HG02938 (cell line): ENCODE data around the gene CYSTM1.

Experiments
- ATAC-seq: cut with Tn5 transposase; IDR thresholded peaks from one replicate; pipeline ENCODE4 v1.9.1; 2021; ENCODE audit warnings: mild to moderate bottlenecking, moderate library complexity; ENCODE audit not compliant: unreplicated experiment

The CYSTM1 gene

DNA sequence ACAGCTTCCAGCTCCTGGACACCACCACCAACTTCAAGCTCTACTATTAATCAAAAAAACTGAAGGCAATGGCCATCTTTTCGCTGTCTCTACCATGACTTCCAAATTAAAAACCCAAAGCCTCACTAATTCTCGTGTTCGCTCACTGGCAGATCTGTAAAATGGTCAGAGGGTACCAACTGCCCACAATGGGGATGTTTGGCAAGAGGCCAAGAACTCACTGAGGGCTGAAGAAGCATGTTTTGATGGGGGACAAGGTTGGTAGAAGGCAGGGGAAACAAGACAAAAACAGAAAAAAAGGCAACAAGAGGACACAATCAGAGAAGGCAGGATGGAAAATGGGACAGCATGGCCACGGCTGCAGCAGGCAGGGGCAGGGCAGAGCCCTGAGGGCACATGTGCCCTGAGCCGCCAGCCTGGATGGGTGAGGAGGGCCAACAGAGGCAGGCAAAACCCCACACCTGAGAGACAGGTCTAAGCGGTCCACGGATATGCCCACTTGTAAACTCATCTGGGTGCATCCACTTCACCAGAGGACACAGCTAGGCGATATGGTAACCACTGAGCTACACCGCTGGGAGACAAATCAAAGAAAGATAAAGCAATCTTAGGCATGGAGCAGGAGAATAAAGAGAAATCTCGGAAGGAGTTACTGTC lies 77.6 kb downstream of the CYSTM1 start:
- no peak for ATAC-seq

DNA sequence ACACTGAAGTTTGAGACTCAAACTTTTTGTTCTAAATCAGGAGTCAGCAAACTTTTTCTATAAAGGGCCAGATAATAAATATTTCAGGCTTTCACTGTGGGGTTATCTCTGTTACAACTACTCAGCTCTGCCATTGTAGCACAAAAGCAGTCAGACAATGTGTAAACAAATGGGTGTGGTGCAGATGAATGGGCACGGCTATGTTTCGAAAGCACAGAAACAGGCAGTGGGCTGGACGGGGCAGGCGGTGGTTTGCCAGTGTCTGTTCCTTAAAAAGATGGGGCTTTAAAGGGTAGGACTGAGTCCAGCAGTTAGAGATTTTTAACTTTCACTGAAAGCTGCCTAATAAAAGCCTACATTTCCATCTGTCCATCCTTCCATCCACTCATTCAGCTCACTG lies 79.0 kb downstream of the CYSTM1 start:
- no peak for ATAC-seq

DNA sequence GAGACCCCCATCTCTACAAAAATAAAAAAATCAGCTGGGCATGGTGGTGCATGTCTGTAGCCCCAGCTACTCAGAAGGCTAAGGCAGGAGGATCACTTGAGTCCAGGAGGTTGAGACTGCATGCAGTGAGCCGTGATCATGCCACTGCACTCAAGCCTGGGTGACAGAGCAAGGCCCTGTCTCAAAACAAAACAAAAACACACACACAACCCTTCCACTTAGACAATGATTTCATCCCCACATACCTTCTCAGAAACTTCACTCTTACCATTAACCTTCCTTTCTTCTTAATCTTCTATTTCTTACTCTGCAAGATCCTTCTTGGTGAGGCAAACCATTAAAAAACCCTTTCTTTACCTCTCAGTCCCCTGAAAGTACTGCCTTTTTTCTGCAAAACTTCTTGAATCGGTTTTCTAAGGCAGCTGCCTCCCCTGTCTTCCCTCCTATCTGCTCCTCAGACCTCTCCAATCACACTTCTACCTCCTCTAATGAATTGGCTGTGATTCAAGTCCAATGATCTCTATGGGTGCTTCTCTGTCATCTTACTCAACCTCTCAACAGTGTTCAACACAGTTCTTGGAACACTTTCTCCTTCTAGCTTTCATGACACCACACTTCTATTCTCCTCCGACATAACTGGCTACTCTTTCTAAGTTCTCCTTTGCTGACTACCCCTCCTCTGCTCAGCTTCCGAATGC lies 80.6 kb downstream of the CYSTM1 start:
- no peak for ATAC-seq

DNA sequence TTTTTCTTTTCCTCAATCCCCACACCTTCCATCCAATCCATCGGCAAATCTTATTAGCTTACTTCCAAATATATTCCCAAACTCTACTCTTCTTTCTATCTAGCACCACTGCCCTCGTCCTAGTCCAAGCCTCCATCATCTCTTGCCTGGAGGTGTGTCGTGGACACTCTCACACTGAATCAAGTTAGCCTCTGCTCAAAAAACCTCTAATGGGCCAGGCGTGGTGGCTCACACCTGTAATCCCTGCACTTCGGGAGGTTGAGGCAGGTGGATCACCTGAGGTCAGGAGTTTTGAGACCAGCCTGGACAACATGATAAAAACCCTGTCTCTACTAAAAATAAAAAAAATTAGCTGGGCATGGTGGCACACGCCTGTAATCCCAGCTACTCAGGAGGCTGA lies 81.7 kb downstream of the CYSTM1 start:
- ATAC-seq: no peak

DNA sequence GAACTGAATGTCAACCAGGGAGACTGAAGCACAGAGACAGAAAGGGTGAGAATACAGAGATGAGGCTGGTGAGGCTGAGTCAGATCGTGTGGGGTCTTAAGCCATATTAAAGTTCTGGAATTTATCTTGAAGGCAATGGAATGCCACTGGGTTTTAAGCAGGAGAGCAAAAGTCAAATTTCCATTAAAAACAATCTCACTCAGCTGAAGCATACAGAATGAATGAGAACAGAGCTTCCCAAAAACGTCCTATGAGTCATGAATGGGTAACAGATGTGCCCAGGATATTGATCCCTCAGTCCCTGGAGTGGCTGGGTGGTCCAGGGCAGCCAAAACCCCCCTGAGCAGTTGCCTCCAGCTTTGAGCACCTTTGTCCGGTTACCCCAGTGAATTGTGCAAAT lies 83.0 kb downstream of the CYSTM1 start:
- ATAC-seq: no peak

DNA sequence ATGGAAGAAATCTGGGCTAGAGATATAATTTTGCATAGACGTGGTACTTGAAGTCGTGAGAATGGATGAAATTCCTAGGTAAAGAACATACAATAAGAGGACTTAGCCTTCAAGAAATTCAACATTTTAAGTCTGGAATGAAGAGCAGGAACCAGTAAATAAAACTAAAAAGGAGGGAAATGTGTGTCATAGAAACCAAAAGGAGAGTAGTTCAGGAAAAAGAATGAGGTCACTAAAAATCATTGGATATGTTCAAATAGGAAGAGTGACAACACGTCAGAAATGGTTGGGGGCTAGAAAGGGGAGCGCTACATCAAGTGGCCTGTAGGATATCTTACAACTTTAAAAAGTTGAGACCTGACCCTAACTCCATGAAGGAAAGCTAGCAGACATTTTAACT lies 83.9 kb downstream of the CYSTM1 start:
- ATAC-seq: no peak

DNA sequence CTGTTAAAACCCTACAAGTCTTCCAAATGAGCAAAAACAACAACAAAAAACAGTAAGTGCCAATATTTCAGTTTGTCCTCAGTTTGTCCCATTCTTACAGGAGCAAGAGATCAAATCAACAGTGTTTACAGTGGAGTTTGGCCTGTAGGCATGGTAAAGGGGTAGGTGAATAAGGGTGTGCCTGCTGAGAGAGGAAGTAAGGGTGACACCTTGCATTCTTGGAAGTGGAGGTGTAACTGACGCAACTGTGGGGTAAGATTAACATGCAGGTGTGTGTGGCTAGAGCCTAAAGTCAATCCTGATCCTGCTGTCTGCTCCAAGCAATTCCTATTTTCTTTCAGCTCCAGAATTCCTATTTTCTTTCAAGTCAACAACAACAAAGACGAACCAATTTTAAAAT lies 84.5 kb downstream of the CYSTM1 start:
- no peak for ATAC-seq

DNA sequence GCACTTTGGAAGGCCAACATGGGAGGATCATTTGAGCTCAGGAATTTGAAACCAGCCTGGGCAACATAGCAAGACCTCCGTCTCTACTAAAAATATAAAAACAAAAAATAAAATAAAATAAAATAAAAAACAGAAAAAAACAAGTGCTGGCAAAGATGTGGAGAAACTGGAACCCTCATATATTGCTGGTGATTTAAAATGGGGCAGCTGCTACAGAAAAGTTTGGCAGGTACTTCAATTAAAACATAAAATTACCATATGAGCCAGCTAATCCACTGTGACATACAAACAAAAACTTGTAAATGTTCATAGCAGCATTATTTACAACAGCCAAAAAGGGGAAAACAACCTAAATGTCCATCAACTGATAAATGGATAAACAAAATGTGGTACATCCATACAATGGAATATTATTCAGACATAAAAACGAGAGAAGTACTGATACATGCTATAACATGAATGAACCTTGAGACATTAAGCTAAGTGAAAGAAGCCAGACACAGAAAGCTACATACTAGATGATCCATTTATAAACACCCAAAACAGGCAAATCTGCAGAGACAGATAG lies 85.2 kb downstream of the CYSTM1 start:
- no peak for ATAC-seq

DNA sequence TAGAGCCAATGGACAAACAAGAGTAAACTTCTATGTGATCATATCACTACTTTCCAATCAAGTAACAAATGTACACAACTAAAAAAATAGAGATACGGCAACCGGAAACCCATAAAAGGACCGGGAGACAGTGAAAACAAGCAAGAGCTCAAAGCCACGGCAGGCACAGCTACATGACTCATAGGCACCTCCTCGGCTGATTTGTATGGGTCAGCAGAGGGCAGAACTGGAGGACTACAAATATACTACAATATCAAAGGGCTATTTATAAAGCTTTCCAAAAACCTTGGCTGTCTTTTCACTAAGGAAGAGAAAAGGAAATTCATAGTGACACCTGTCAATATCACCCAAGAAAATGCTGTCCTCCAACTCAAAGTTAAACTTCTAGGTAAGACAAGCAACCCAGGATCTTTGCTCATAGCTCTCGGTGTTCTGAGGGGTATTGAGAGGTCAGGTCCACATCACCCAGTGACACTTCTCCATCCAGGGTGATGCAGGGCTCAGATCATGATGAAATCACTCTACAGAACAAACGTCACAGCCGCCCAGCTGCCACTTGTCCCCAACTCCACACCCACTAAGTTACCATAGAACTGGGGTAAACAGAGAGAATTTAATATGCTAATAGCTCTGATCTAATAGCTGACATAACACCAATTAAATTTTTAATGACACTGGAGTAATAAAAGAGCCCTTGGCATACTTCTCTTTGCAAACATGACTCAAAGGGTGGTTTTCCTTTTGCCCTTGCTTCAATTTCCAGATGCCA lies 86.6 kb downstream of the CYSTM1 start:
- no peak for ATAC-seq

DNA sequence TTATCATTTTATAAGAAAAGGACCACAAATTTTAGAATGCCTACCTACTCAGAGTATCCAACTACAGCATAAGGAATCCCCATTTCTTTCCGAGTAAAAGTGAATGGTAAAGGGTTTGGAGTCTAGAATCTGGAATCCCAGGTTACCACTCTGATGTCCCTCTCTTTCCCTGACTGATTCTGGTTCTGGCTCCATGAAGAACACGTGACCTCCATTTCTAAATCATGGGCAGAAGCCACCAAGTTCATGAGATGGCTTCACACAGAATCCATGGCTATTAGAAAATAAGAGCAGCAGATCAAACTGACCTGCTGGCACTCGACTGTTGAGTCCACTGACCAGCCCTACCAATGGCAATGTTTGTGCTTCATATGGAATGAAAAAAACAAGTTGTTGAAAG lies 87.2 kb downstream of the CYSTM1 start:
- no peak for ATAC-seq

DNA sequence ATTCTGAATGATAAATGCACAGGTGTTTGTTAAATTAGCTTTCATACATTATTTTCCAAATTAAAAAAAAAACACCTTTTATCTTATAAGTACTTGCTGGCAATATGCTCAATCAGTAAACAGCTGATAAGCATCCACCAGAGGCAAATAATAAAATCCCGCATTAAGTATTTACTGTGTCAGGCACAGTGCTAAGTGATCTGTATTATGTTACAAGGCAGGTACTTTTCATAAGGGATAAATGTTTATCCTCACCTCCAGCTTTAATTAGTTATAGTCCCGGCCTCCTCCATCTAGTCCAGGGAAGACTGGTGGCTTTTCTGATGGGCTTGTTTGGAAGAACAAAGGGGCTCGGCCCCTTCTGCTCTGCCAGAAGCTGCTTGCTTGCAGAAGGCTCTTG lies 87.9 kb downstream of the CYSTM1 start:
- ATAC-seq: no peak

DNA sequence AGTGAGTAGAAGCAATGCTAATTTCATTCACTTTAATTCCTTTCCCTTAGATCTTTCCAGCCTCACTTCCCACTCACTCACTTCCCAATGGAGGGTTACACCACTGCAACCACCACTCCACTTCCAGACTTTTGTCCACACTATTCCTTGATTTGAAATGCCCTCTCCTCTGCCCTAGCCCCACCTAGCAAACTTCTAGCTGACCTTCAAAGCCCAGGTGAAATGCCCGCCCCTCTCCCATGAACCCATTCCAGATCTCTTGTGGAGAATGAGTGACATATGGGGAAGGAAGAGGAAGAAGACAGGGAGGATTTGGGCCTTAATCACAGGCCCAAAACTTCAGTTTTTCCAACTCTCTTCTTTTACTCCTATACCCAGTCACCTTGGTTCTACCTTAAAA lies 90.9 kb downstream of the CYSTM1 start:
- ATAC-seq: no peak

DNA sequence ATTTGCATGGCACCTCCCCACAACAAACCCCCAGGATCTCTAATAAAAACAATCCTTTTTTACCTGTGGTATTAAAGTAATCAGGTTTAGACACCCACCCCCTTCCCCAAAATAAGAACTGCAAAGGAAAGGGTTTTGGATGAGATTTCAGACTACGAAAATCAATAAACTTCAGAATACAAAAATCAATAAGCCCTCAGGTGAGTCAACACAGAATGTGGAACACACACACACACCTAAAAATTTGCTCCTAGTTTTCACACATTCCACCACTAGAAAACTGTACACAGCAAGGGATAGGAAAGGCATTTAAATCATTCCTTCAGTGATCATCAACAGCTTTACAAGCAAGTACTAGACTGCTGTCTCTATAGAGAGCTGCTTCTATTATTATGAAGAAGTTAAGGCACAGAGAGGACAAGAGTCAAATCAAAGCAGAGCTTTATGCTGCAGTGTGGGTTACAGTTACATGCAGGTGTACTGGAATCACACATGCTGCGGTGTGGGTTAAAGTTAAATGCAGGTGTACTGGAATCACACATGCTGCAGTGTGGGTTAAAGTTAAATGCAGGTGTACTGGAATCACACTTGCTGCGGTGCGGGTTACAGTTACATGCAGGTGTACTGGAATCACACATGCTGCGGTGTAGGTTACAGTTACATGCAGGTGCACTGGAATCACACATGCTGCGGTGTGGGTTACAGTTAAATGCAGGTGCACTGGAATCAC lies 91.6 kb downstream of the CYSTM1 start:
- ATAC-seq: no peak

DNA sequence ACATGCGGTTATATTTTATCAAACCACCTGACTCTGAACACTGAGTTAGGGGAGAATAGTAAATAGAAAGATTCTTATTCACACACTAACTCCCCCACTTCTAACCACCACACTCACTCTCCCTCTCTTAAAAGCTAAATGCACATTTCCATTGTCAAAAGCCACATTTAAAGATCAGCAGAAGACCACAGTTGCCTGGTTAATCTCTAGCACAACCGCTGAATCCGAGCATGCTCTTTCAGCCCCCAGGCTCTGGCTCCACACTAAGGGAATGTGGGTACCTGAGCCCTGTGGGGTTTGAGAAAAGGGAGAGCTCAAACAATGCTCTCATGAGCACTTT lies 92.2 kb downstream of the CYSTM1 start:
- no peak for ATAC-seq

DNA sequence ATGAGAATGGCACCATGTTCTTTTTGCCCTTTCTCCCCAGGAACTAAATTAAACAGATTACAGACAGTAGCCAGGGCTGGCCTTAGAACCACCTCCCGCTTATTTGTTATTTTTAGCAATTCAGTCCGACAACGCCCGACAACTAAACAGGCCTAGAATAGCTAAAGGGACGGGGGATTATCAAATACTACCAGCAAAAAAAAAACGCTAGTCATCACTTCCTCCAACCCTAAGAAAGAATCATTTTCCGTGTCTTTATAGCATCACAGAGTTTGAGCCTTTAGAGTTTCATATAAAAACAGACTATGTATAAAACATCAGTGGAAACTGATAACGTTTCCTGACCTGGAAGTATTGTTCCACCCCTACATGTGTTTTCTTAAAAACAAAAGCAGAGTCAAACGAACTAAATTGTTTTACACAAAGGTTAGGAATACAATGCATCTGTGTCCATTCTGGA lies 92.6 kb downstream of the CYSTM1 start:
- ATAC-seq: no peak

DNA sequence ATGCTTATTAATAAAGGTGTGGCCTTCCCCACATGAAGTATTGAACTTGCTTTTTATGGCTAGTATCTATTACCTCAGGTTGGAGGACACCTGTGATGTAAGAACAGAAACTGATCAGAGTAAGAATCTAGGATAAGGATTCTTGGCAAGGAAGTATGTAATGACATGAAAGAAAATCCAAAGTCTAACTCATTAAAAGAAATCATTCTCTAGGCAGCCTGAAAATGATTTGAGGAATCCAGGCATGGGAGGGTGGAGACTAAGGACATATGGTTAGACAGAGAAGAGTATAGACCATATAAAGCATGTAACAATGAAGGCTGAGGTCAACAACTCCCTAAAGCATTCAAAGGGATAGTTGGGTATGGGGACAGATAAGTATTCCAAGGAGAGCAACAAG lies 95.0 kb downstream of the CYSTM1 start:
- no peak for ATAC-seq

DNA sequence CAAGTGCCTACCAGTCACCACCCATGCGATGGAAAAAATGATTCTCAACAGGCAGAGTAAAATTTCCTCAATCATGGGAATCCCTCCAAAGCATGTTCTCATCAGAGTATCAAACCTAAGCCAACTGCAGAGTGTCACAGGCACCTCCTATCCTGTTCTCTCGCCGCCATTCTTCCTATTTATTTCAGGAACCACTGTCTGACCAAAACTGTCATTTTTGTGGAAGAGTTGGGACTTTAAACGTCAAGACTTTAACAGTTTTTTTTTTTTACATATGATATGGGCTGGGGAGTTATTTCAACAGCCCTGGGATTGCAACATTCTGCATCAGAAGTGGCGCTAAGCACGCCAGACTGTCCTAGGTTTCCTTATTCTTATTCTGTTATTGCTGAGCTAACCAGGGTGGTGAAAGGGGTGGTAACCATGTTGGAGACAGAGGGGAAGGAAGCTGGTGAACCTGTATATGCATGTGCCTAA lies 98.5 kb downstream of the CYSTM1 start:
- ATAC-seq: no peak

DNA sequence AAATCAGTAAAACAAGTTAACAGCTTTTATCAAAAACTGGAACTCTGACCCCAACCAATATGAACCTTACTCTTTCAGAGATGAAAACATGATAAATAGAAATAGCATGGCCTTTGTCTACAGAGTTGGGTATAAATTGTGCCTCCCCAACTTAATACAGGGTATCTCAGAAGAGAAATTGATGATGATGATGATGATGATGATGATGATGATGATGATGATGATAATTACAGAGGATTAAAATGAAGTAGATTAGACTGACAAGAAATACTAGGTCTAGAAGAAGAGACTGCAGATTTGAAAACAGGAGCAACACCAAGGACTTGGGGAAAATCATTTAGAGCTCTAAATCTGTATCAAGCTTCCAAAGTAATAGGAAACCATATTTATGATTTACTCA lies 100.8 kb downstream of the CYSTM1 start:
- ATAC-seq: no peak

DNA sequence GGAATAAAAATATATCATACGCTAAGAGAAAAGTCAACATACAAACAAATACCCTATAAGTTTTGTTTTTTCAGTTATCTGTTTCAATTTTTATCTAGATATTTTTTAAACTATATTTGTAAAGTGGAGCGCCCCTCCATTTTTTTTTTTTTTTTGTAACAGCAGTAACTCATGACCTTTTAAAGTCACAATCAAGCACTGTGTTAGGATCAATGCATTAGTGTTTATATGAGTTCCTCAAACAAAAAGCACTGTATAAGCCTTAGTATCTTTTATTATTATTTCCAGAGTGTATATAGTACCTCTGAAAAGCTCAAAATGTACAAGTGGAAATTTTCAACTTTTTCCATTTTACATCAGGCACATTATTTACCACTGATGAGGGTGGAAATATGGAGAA lies 107.3 kb downstream of the CYSTM1 start:
- no peak for ATAC-seq

DNA sequence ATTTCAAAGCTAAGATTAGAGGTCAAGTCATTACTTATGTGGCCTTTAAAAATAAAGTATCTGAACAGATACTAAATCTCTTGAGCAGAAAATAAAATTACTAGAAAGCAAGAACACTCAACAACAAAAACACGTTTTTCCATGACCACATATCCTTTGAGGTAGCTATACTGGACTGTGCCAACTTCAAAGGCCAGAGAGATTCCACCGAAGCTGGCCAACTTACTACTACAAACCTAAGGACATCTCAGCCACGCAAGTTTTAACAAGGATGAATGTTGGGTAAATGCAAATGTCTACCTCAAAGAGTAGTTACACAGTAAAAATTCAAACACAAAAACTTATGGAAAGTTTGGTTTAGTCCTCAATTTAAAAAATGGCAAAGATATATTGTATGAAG lies 109.0 kb downstream of the CYSTM1 start:
- ATAC-seq: no peak

DNA sequence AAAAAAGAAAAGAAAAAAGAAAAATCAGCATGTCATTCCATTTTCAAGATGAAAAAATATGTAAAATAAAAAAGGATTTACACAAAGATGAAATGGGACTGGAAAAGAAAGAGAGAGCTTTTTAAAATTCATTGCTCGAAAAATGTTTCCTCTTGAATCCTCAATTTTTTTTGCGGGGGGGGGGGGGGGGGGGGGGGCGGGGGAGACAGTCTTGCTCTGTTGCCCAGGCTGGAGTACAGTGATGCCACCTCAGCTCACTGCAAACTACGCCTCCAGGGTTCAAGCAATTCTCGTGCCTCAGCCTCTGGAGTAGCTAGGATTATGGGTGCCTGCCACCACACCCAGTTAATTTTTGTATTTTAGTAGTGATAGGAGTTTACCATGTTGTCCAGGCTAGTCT lies 111.4 kb downstream of the CYSTM1 start:
- ATAC-seq: no peak
